Upper lobe of left lung (tissue), 4 donors: Measurements from ENCODE around the gene SETDB1.

Source experiments
- EP300 ChIP-seq, 4 donors: sonication (generic); formaldehyde crosslinking; IDR thresholded peaks; one replicate each; pipeline ENCODE4 v1.5.1; 2017; ENCODE audit warnings: antibody characterized with exemption in 4 of 4, control low read depth in 2 of 4
- POLR2A ChIP-seq, 4 donors: fragments of 450-650 bp; IDR thresholded peaks; one replicate each; pipeline ENCODE4 v1.5.1; 2016 to 2017; ENCODE audit warnings: antibody characterized with exemption in 4 of 4, mild to moderate bottlenecking in 2 of 4

- TF ChIP-seq EP300 (IDR thresholded peaks at IDR 0.05) (no peak), POLR2A (IDR thresholded peaks at IDR 0.05) (no peak)
These were observed 37.4 kb upstream of the SETDB1 start for GRCh38 chr1:150888727-150889126.
